NCI-H1694 treated with DMSO at 0.1 percent for 48 hours (cell line): Measurements from ENCODE around the gene NEO1.
A peak's percentile ranks its signal among the peaks of the same experiment; 100 is the strongest.

Experiments used
- DNase-seq: peaks from one replicate; lab custom pipeline; 2025; lab: John Stamatoyannopoulos, UW

The NEO1 gene

DNA sequence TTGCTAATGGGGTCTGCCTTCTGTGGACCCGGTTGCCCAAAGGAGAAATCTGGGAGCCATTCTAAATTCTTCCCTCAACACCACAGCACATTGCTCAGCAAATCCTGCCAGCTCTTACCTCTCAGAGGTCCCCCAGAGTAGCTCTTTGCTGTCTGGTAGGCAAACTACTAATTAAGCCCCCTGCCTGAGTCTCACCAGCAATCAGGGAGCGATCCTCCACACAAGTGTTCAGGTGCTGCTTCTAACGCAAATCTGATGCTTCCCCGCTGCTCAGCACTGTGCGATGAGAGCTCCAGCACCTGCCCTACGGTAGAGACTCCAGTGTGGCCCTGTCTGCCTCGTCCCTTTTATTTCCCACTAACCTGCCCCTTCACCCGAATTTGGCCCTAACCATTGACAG lies 256.0 kb downstream of the NEO1 start:
- no peak for DNase-seq

DNA sequence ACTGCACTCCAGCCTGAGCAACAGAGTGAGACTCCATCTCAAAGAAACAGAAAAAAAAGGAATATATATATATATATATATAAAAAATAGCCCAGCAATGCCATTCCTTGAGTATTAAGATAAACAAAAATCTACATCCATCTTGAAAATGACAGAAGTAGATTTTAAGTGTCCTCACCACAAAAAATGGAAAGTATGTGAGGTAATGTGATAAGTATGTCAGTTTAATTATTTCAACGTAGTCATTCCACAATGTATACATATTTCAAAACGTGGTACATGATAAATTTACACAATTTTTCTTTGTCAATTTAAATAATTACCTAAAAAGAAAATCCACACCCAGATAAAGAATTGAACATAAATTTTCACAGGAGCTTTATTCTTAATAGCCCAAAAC lies 261.6 kb downstream of the NEO1 start:
- no peak for DNase-seq

DNA sequence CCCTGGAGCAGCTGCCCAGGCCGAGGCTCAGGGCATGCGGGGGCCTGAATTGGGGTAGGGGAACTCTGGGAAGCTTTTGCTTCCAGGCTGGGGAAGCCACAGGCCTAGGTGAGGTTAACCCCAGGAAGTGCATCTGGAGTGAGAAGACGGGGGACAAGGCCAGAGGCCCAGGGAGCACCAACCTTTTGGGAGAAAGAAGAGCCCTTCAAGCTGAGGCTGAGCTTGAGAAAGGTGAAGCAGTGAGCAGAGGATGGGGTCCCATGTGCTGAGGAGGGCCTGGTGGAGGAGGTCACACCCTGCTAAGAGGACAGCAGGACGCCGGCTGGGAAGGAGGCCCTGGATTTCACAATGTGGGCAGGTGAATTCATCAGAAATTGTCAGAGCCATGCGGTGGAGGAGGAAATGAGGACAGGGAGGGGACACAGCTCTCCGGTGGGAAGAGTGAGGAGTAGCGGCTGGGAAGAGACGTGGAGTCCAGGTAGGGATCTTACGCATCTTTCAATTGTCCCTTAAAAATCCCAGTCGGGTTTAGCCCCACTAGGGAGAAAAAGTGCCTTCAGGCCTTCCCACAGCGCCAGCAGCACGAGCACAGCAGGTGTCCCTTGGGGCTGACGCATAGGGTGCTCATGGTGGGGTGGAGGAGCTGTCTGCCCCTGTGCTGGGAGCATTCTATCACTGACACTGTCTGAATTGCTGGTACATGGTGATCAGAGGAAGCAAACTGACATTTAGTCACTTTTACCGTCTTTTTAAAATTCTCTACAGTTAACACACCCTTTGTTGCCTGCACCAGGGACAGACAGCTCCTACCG lies 265.6 kb downstream of the NEO1 start:
- DNase-seq = no peak

DNA sequence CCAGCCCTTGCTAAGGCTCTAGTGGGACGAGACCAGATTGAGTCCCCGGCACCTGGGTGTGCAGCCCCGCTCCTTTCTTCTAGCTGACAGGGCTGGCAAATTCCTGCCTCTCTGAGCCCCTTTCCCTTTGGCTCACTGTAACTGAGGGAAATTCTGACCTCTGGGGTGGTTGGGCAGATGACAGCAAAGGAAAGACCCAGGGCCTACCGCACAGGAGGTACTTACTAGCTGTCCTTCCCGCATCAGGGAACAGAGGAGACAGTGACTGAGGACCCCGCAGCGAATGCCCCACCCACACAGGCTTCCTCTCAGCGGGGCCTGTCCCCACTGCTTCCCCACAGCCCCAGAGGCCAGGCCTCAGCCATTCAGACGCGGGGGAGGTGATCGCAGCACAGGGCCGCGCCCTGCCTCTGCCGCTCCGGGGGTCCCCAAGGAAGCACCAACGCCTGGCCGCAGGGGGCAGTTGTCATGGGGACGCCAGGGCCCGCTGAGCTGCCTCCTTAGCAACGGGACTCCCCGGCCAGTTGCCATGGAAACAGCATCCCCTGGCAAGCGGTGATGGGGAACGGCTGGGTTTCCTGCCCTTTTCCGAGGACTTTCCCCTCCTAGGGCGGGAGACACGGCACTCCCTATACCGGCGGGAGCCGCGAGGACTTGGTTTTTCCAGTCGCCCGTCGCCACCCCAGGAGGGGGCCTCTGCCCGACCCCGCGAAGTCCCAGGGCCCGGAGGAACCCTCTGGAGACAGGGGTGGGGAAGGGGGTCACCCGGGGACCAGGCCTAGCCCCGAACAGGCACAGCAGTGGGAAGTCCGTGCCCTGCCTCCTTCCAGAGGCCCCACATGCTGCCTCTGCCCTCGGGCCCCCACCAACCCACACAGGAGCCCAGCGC lies 266.4 kb downstream of the NEO1 start:
- no peak for DNase-seq

DNA sequence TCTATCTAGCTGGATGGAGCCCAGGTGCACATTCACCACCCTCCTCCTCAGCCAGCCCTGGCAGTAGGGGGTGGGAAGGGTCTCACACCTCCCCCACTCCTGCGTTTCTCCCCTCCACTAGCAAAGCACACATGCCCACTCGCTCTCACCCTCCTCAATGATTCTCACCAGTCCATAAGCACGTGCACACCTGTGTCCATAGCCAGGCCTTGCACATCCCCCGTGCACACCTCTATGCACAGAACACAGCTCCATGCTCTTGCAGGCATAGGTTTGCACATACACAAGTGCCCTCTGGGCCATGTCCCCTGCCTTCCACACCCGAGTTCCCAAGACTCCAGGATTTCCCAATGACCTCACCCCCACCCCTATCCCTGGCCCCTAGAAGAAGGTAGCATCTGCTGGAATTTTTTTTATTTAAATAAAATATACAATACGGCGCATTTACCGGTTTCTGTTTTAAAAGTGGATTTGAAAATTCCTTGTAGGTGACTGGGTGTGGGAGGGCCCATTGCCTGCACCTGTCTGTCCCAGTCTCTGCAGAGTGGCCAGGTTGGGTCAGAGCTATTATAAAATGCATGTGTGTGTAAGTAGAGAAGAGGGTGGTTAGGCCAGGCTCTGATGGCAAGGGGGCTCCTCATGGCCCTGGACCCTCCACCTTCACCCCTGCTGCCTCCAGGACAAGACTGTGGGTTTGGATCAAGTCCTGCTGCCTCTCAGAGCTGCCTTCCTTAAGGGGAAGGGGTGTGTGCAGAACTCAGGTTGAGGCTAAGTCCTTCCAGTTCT lies 267.4 kb downstream of the NEO1 start:
- no peak for DNase-seq

DNA sequence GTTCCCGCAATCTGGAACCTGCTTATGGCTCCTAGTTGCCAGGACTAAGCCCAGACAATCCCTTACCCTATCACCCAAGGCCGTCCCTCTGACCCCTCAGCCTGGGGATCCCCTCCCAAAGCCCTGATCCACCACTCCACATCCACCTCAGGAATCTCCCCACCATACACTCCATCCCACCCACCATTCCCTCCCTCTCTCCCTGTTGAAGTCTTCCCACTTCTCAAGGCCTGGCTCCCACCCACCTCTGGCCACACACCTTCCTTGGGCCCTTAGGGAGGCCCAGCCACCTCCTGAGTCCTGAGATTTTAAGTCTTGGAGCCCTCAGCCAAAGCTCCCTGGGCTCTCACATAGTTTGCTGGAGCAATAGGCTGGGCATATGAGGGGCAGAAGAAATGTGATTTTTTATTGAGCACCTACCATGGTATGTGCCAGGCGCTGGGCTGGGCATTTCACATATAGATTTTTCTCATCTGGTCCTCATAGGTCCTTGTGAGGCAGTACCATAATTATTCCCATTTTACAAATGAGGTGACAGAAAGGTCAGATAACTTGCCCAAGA lies 268.4 kb downstream of the NEO1 start:
- DNase-seq = no peak

DNA sequence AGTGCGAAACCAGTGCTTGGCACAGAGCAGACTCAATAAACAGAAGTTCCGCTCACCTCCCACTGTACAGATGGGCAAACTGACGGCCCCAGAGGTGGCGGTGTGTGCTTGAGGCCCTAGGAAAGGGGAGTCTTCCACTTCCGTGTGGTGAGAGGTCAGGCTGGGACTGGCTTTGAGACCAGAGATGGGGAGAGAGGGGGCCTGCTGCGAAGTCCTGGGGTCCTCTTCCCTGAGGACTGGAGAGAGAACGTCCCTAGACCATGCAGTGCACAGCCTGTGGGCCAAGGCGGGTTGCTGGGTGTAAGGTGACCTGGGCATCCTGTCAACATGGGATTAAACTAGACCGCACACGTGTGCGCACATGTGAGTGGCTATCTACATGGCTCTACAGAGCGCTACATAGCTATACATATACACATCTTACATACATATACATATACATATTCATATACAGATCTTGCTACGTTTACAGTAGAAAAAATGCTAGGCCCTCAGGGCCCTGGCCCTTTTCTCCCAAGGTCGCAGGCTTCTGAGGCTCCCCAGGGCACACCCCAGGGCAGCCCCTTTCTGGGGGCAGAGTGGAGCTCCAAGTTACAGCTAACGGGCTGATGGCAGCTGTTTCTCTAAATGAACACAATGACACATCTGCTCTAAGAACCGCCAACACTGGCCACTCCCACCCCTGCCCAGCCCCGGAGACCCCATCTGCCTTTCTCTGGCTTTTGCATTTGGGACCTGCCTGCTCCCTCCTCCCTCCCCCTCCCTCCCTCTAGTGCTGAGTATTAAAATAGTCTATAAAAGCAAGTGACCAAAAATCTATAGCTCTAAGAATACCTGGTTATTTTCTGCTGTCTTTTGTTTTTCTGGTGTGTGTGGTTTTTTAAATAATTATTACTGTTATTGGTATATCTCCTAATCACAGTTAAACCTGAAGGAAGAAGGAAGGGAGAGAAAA lies 269.5 kb downstream of the NEO1 start:
- peak; percentile 85 for DNase-seq

DNA sequence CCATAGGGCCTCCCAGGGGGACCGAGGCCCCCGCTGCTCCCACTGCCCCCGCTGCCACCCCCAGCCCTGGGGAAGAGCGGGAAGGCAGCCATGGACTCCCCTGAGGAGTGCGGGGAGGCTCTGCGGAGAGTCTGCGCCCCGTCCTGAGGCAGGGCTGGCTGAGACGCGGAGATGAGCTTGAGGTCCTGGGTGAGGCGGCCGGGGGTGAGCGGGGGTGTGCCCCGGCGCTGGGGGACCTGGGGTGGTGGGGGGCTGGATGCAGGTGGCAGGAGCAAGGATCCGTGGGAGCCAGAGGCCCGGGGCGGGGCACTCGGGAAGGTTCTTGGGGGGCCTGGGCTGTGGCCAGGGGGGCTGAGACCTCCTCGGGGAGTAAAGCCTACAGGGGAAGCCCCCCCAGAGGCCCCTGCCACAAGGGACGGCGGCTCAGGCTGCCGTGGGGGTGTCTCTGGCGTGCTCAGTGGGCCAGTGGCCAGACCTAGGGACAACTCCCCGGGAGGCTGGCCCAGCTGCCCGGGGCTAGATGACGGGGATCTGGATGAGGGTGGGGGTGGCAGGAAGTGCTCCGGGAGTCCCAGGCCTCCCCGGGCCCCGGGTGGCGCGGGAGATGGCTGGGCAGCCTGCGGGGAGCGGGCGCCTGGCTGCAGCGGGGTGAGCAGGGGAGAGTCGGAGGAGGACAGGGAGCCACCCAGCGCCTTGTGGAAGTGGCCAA lies 270.6 kb downstream of the NEO1 start:
- DNase-seq = no peak

DNA sequence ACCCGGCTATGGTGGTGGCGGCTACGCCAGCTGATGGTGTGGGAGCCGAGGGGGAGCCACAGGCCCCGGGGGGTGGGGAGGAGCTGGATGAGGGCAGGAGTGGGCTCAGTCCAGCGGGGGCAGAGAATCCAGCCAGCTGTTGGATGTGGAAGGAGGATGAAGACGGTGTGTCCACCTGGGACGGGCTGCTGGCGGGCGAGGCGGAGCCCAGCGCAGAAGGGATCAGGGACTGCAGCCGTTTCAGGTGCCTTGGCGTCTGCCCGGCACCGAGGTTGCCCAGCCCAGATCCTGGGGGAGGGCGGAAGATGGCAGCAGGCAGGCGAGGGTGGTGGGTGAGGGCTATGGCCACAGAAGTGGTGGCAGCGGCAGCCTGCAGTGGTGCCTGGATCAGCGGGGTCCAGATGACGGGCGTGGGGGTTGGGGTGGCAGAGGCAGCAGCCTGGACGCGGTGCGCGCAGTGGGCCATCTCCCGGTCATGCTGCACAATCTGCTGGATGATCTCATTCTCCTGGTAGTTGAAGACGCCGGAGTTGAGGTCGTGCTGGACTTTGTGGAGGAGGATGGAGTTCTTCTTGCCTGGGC lies 271.2 kb downstream of the NEO1 start:
- DNase-seq = no peak

DNA sequence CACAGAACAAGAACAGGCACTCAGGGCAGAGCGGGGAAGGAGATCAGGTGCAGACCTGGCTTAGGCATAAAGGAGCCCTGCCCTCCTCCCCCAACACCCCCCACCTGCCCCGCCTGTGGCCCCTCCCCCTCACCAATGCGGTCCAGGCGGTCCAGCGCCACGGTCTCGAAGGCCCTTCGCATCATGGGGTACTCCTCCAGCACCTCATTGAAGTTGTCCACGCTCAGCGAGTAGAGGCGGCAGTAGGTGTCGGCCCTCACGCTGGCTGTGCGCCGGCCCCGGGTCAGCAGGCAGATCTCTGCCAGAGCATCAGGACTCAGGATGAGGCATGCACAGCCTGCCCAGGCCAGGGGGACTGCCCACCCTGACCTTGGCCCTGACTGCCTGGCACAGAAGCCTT lies 271.7 kb downstream of the NEO1 start:
- no peak for DNase-seq

DNA sequence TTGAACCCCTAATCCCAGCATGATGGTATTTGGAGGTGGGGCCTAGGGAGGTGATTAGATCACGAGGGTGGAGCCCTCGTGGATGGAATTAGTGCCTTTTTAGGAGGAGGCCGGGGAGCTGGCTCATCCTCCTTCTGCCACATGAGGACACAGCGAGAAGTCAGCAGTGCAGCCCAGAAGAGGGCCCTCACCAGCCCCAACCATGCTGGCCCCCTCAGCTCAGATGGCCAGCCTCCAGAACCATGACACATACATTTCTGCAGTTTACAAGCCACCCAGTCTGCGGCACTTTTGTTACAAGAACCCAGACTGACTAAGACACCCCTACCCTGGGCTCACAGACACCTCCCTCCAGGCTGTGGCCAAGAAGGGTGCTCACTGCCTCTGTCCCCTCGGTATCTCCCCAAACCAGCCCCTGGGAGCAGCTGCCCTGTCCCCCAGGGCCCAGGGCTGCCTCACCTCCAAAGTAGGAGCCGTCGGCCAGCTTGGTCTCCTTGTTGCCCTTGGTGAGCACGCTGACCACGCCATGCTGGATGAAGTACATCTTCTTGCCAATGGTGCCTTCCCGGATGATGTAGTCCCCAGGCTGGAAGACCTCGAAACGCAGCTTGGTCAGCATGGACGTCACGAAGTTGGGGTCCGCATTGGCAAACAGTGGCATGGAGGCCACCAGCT lies 272.4 kb downstream of the NEO1 start:
- DNase-seq = no peak

DNA sequence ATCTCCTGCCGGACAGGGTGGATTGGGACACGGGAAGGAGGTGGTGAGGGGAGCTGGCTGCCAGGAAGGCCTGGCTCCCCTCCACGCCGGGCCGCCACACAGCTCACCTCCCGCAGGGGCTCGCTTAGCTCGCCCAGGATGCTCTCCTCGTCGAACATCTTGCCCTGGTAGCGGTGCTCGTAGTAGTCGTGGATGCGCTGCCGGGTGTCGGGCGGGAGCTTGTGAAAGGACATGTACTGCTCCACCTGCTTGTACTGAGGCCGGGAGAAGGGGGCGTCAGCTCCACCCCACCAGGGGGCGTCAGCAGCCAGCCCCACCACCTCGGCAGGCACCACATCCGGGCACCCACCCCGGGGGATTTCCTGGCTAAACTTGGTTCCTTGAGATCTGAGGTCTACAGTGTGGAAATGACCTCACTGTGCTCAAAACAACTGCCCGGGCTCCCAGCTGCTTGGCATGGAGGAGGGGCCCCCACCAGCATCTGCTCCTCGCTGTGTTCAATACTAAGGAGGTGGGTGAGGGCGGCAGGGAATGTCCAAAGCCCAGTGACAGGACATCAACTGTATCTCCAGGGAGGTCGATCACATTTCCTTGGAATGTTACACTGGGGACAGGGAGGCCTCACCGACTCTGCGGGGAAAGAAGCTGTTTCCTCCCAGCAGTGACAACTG lies 273.1 kb downstream of the NEO1 start:
- DNase-seq = no peak

DNA sequence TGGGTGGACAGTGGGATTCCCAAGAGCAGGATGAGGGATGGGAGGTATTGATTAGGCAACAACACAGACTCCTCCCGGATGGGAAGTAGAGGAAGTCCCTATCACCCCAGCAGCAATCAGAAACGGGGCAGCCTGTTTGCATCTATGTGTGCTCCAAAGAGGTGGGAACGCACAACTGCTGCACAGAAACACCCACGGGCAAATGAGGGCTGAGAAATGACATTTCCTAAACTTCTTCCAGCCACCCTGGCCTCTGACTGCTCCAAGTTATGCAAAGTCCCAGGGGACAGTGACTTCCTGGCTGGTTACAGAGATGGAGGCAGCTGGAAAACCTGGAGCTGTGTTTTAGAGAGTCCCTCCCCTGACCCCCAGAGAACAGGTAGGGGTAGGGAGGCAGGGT lies 273.9 kb downstream of the NEO1 start:
- no peak for DNase-seq

DNA sequence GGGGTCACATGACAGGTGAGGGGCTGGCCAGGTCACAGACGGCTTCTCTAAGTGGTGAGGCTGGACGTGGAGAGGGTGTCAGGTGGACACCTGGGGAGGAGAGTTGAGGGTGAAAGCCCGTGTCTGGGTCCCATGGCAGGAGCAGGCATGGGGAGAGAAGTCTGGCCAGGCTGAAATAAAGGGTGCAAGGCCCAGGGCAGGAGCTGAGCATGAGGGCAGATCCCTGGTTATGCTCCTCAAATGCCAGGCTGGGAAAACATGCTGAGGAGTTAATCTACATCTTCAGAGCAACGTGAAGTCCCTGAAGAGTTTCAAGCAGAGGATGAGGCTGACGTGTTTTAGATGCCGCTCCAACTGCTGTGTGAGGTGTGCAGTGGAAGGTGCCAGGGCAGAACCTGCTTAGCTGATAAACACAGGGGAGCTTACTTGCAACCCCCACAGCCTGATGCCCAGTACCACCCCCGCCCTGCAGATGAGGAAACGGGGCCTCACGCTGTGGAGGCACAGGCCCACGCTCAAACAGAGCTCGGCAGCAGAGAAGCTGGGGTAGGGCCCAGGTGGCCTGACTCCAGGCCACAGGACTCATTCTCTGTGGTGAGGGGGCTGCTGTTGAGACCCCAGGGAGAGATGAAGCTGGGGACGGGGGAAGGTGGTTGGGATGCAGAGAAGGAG lies 276.0 kb downstream of the NEO1 start:
- no peak for DNase-seq

DNA sequence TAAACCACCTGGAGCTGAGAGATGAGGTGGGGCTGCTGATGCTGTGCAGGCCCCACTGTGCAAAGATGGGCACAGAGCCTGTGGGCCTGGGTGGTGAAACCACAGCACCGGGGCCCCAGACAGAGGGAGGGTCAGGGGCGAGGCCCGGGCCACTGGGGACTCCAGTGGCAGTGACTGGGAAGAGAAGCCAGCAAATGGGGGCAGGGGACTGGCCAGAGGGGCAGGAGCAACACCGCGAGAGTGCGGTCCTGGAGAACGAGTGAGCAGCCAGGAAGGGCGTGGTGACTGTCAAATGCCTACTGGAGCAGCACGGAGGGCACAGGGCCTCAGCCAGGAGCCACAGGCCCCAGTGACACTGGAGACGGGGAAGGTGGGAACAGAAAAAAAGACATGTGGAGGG lies 276.7 kb downstream of the NEO1 start:
- DNase-seq = no peak

DNA sequence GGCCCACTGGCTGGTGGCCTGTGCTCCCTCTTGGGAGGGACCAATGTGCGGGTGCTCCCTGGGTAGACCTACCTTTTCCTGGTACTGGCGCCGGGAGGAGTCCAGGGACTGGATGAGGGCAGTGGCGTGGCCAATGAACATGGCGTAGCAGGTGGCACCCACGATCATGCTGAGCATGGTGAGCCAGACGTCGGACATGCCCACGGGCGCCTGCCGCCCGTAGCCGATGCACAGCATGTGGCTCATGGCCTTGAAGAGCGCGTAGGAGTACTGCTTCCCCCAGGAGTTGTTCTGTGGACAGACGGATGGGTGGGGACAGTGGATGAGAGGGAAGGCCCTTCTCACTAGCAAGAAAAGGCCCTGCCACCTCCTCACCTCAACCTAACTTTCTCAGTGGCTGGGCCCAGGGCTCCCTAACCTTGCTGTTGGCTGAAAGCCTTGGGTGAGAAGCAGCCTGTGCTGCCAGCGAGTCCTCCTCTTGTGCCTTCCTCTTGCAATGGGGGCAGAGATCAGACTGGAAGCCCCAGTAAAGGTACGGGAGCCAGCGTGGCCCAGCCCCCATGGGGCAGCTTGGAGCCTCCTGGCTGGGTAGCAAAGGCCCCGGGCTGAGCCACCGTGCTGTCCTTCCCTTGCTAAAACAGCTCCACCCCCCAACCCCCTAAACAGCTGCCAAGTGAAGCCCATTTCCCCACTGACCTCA lies 277.4 kb downstream of the NEO1 start:
- no peak for DNase-seq

DNA sequence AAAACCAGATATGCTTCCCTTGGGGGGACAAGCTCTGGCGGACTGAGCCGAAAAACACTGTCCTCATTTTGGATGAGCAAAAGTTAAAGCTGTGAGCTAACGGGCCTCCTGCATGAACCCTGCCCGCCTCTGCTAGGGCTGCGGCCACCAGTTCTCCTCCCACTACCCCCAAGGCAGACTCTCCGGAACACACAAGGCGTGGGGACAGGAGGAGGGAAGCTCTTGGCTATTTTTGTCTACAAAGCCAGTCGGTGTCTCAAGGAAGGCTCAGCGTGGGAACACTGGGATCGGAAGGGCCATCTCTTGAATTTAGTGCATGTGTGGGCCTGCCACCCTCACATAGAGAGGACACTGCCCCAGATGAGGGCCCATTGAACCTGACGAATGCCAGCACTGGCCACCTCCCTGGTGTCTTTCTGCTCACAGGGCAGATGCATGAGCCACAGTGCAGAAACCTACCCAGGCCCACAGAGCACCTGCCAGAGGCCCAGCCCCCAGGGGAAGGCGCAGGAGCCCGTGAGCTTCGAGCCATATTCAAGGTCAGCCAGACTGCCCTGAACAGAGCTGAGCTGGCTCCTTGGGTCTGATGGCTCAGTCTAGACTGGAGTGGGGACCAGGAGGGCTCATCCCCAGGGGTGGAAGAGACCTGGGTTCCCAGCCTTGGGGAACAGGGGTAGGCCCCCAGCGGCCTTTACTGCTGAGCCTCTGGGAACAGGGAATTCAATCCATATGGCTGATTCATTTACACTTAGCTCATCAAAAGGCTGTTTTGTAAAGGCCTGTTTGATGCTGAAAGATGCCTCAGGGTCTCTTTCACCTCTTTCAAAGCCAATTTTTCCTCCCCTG lies 278.2 kb downstream of the NEO1 start:
- no peak for DNase-seq
